ENCODE measurements around the gene LRP1B.

GRCh38 chr2:141455211-141455826 lies 675.5 kb downstream of the LRP1B start:
- TF ChIP-seq, protein P1, sequence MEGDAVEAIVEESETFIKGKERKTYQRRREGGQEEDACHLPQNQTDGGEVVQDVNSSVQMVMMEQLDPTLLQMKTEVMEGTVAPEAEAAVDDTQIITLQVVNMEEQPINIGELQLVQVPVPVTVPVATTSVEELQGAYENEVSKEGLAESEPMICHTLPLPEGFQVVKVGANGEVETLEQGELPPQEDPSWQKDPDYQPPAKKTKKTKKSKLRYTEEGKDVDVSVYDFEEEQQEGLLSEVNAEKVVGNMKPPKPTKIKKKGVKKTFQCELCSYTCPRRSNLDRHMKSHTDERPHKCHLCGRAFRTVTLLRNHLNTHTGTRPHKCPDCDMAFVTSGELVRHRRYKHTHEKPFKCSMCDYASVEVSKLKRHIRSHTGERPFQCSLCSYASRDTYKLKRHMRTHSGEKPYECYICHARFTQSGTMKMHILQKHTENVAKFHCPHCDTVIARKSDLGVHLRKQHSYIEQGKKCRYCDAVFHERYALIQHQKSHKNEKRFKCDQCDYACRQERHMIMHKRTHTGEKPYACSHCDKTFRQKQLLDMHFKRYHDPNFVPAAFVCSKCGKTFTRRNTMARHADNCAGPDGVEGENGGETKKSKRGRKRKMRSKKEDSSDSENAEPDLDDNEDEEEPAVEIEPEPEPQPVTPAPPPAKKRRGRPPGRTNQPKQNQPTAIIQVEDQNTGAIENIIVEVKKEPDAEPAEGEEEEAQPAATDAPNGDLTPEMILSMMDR (IDR thresholded peaks at IDR 0.05; ENCODE audit: low read depth, low read length, poor library complexity, severe bottlenecking): no peak
- no peak for TF ChIP-seq EZH2phosphoT487 (IDR thresholded peaks at IDR 0.05; ENCODE audit: borderline replicate concordance, low read length)
